Osteoblast (primary cell): ENCODE measurements around the gene AHR. TPM values are rescaled to one million over a fixed set of nuclear protein-coding genes. Genes with fewer than 3 reads are reported as not detected.
"Not testable (repeated sequence)": the region's sequence is repeated elsewhere in the genome, so short reads cannot be mapped to it uniquely, and the experiment has no call there.

Experiments
- DNase-seq: peaks from one replicate; pipeline ENCODE4 v3.0.0; 2011; ENCODE audit warnings: low spot score, mixed read lengths; ENCODE audit not compliant: insufficient read length; ENCODE audit errors: missing footprints
- H2AFZ ChIP-seq: 2 replicates; pipeline ENCODE4 v1.6.0; 2011; ENCODE audit warnings: mild to moderate bottlenecking, low read length
- H3K27ac ChIP-seq: 2 replicates; pipeline ENCODE4 v1.5.1; 2011; ENCODE audit warnings: mild to moderate bottlenecking, low read depth, low read length, moderate library complexity
- H3K27me3 ChIP-seq: 2 replicates; pipeline ENCODE4 v1.6.0; 2012; ENCODE audit warnings: mild to moderate bottlenecking, control low read depth, inconsistent platforms, low read length, moderate library complexity; ENCODE audit not compliant: insufficient read depth
- H3K36me3 ChIP-seq: 2 replicates; pipeline ENCODE4 v1.5.1; 2011; ENCODE audit warnings: mild to moderate bottlenecking, low read length, control low read depth, moderate library complexity; ENCODE audit not compliant: insufficient read depth
- H3K4me1 ChIP-seq: 2 replicates; pipeline ENCODE4 v1.5.1; 2011; ENCODE audit warnings: mild to moderate bottlenecking, low read length, control low read depth, moderate library complexity; ENCODE audit not compliant: insufficient read depth
- H3K4me2 ChIP-seq: 2 replicates; pipeline ENCODE4 v1.6.0; 2011; ENCODE audit warnings: mild to moderate bottlenecking, low read length; ENCODE audit not compliant: insufficient read depth
- H3K4me3 ChIP-seq: fragments of 200-600 bp; sonication (generic); 3 replicates; pipeline ENCODE4 v1.5.1; 2012; ENCODE audit warnings: mild to moderate bottlenecking, low read length, inconsistent platforms; ENCODE audit not compliant: insufficient read depth
- H3K79me2 ChIP-seq: 2 replicates; pipeline ENCODE4 v1.6.0; 2012; ENCODE audit warnings: mild to moderate bottlenecking, low read length, control low read depth, inconsistent platforms; ENCODE audit not compliant: insufficient read depth
- H3K9me3 ChIP-seq: 2 replicates; pipeline ENCODE4 v1.5.1; 2011; ENCODE audit warnings: low read depth, low read length, control low read depth
- H4K20me1 ChIP-seq: 2 replicates; pipeline ENCODE4 v1.6.0; 2012; ENCODE audit warnings: mild to moderate bottlenecking, low read length, control low read depth; ENCODE audit not compliant: insufficient read depth
- CTCF ChIP-seq: IDR thresholded peaks from 2 replicates; pipeline ENCODE4 v1.5.1; 2011; ENCODE audit warnings: mild to moderate bottlenecking, low read depth, low read length, moderate library complexity; ENCODE audit errors: extremely low read depth
- total RNA-seq: library from RNA; depleted of rRNA; stranded (reverse); fragments of >200 nt; gene quantifications from 2 replicates; pipeline ENCODE4 v1.2.3, GENCODE V29; 2012

The AHR gene
- total RNA-seq, 1 donor = 313 TPM

DNA sequence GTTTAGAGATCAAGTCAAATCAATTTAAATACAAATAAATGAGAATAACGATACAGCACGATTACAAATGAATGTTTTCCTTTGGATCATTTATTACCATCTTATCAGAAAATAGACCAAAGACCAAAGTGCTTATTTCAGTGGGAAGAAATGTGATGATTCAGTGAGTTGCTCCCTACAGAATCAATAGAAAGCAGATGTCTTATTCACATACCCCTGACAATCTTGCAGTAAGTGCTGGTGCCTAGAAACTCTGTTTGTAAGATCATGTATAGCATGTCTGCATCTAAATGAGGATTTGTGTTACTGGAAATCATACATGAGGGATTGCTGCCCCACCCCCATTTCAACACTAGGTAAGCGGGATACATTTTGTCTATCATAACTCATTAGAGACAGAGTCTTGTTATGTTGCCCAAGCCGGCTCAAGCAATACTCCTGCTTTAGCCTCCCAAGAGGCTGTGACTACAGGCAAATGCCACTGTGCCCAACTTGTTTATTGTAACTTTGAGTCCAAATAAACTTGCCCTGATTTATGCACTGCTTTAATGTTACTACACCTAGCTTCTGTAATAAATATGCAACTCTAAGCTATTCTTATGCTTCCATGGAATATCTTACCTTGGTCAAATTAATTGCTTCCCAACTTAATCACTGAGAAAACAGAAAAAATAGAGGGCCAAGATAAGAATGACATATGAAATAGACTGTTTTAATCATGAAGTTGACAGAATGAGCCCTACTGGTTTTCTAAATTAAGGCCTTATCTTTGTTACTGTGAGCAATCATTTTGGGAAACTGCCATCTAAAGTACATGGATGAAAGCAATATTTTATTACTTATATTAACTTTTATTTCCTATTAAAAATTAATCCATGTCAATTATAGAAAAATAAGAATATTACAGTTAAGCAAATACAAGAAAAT is 82.5 kb downstream of the AHR start:
- Histone ChIP-seq H3K79me2 (no peaks in the 10 kb centered on the region), H3K27ac (no peak overlapping the region), H3K9me3 (no peaks in the 10 kb centered on the region), H3K27me3 (no peaks in the 10 kb centered on the region), H4K20me1 (no peaks in the 10 kb centered on the region), H3K4me1 (peaks cover 7% of the 10 kb centered on the region), H3K36me3 (no peaks in the 10 kb centered on the region), H2AFZ (no peak overlapping the region), H3K4me3 (no peak overlapping the region), H3K4me2 (peak overlapping the region; percentile 11)
- no peak for DNase-seq
- no peak for TF ChIP-seq CTCF

GRCh38 chr7:17382408-17383354 is 84.2 kb downstream of the AHR start:
- DNase-seq, H3K36me3 ChIP-seq, H3K4me3 ChIP-seq, H3K27me3 ChIP-seq, H2AFZ ChIP-seq, H3K9me3 ChIP-seq, H3K27ac ChIP-seq, H3K4me1 ChIP-seq, H4K20me1 ChIP-seq, H3K4me2 ChIP-seq, H3K79me2 ChIP-seq: not testable (repeated sequence)

DNA sequence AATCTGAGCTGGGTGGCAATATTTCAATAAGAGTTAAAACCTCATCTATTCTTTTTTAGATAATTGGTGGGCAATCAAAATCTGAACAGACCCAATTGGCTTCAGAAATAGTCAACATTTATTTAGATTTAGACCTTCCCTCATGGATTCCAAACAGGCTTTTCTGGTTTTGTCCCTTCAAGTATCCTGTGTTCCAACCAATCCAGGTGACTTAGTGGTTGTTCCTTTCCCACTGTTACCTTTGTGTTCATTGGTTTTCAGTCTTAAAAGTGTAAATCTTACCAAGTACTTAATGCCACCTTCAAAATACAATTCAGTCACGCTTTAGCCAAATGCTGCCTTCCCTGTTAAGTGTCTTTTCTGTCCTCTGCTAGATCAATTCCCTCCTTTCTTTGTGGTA is 85.9 kb downstream of the AHR start:
- H3K79me2 ChIP-seq = no peaks in the 10 kb centered on the region
- H2AFZ ChIP-seq = no peak overlapping the region
- peaks cover 7% of the 10 kb centered on the region for H3K4me1 ChIP-seq
- H3K27me3 ChIP-seq = no peaks in the 10 kb centered on the region
- H3K4me3 ChIP-seq = no peak overlapping the region
- no peak for DNase-seq
- H4K20me1 ChIP-seq = no peaks in the 10 kb centered on the region
- H3K36me3 ChIP-seq = no peaks in the 10 kb centered on the region
- H3K9me3 ChIP-seq = no peaks in the 10 kb centered on the region
- no peak overlapping the region for H3K4me2 ChIP-seq
- no peak for TF ChIP-seq CTCF
- H3K27ac ChIP-seq = no peak overlapping the region

DNA sequence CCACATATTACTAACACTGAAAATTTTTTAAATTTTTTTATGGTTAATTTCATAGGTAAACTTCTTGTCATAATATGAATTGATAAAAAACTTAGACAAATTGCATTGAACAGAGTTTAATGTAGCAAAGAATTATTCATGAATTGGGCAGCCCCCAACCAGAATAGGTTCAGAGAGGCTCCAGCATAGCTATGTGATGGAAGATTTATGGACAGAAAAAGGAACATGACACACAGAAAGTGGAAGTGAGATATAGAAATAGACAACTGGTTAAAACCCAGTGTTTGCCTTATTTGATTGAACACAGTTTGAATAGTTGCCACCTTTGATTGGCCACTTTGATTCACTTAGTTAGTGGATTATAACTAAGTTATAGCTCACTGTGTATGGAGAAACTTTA is 87.2 kb downstream of the AHR start:
- no peak overlapping the region for H2AFZ ChIP-seq
- peaks cover 6% of the 10 kb centered on the region for H3K4me1 ChIP-seq
- no peaks in the 10 kb centered on the region for H3K79me2 ChIP-seq
- TF ChIP-seq CTCF = no peak
- H3K4me2 ChIP-seq = no peak overlapping the region
- H3K36me3 ChIP-seq = no peaks in the 10 kb centered on the region
- DNase-seq = no peak
- no peak overlapping the region for H3K4me3 ChIP-seq
- no peaks in the 10 kb centered on the region for H4K20me1 ChIP-seq
- no peak overlapping the region for H3K27ac ChIP-seq
- H3K27me3 ChIP-seq = no peaks in the 10 kb centered on the region
- H3K9me3 ChIP-seq = no peaks in the 10 kb centered on the region
